Measurements from ENCODE around the gene TRH.

Gene TRH

GRCh38 chr3:129947538-129948240 is 26.8 kb upstream of the TRH start:
- no peak overlapping the region for H3K27ac ChIP-seq
- no peak for TF ChIP-seq CTCF (conservative IDR thresholded peaks at IDR 0.05; ENCODE audit: low read depth)
- DNase-seq (ENCODE audit: low spot score), result no peak
- ChIA-PET POLR2A (ENCODE audit: low non-redundant PET) (no interaction called here), CTCF (interaction anchor here (0.7 kb wide), 1 partner anchor 13 kb away, joined by 3 read pairs; no protein-coding TSS in a partner anchor)

- H3K27ac ChIP-seq, result no peak overlapping the region
- POLR2A ChIA-PET (ENCODE audit: low non-redundant PET), result no interaction called here
- CTCF ChIA-PET, result no interaction called here
- no peak for TF ChIP-seq CTCF (conservative IDR thresholded peaks at IDR 0.05; ENCODE audit: low read depth)
- no peak for DNase-seq (ENCODE audit: low spot score)
Measured at GRCh38 chr3:129950318-129951046, 24.0 kb upstream of the TRH start.

- ChIA-PET CTCF (no interaction called here), POLR2A (ENCODE audit: low non-redundant PET) (no interaction called here)
- no peak for DNase-seq (ENCODE audit: low spot score)
- TF ChIP-seq CTCF (conservative IDR thresholded peaks at IDR 0.05; ENCODE audit: low read depth), result no peak
- H3K27ac ChIP-seq, result no peak overlapping the region
Measured at GRCh38 chr3:129952556-129953355, 21.8 kb upstream of the TRH start.

- POLR2A ChIA-PET (ENCODE audit: low non-redundant PET), result no interaction called here
- DNase-seq (ENCODE audit: low spot score), result no peak
- no peak overlapping the region for H3K27ac ChIP-seq
- CTCF ChIA-PET, result no interaction called here
- no peak for TF ChIP-seq CTCF (conservative IDR thresholded peaks at IDR 0.05; ENCODE audit: low read depth)
Measured at GRCh38 chr3:129953621-129954020, 20.9 kb upstream of the TRH start.

GRCh38 chr3:129954514-129954913 is 20.0 kb upstream of the TRH start:
- TF ChIP-seq CTCF (conservative IDR thresholded peaks at IDR 0.05; ENCODE audit: low read depth), result no peak
- DNase-seq (ENCODE audit: low spot score), result no peak
- POLR2A ChIA-PET (ENCODE audit: low non-redundant PET), result no interaction called here
- H3K27ac ChIP-seq, result no peak overlapping the region
- CTCF ChIA-PET, result interaction anchor here (0.7 kb wide), 1 partner anchor 20 kb away, joined by 4 read pairs; no protein-coding TSS in a partner anchor

- H3K27ac ChIP-seq, result no peak overlapping the region
- no peak for TF ChIP-seq CTCF (conservative IDR thresholded peaks at IDR 0.05; ENCODE audit: low read depth)
- ChIA-PET POLR2A (ENCODE audit: low non-redundant PET) (no interaction called here), CTCF (no interaction called here)
- DNase-seq (ENCODE audit: low spot score), result no peak
Measured at GRCh38 chr3:129956936-129957335, 17.6 kb upstream of the TRH start.

Data from RWPE1 (cell line).